Chondrocyte (in vitro differentiated cells): ENCODE measurements around the gene MYEF2. TPM values are rescaled to one million over a fixed set of nuclear protein-coding genes. Genes with fewer than 3 reads are reported as not detected.

ENCODE experiments used
- DNase-seq: peaks from one replicate; pipeline ENCODE4 v3.0.0; 2021; ENCODE audit warnings: mixed read lengths, low spot score
- H3K27ac Mint-ChIP-seq: one replicate; pipeline ENCODE4 v1.8.0; 2021; ENCODE audit warnings: mild to moderate bottlenecking, moderate library complexity, mixed read lengths; ENCODE audit not compliant: unreplicated experiment
- H3K27me3 Mint-ChIP-seq: 2 replicates; pipeline ENCODE4 v1.8.0; 2021; ENCODE audit warnings: low read depth, mixed read lengths
- H3K36me3 Mint-ChIP-seq: 2 replicates; pipeline ENCODE4 v1.8.0; 2021; ENCODE audit warnings: low read depth, mixed read lengths
- H3K4me1 Mint-ChIP-seq: 2 replicates; pipeline ENCODE4 v1.8.0; 2021; ENCODE audit warnings: low read depth, mild to moderate bottlenecking, mixed read lengths
- H3K4me3 Mint-ChIP-seq: one replicate; pipeline ENCODE4 v1.8.0; 2021; ENCODE audit warnings: mild to moderate bottlenecking, moderate library complexity, mixed read lengths; ENCODE audit not compliant: unreplicated experiment
- H3K9me3 Mint-ChIP-seq: 2 replicates; pipeline ENCODE4 v1.8.0; 2021; ENCODE audit warnings: low read depth, mixed read lengths
- total RNA-seq: library from RNA; stranded (reverse); gene quantifications from 3 replicates; pipeline ENCODE4 v1.2.1, GENCODE V29; 2021
- TF ChIP-seq, protein P1 (sequence below): fragments of 200-600 bp; sonication (generic); IDR thresholded peaks from 2 replicates; pipeline ENCODE4 v1.5.0; 2021; ENCODE audit warnings: antibody characterized with exemption, mild to moderate bottlenecking, moderate library complexity

Gene MYEF2
- total RNA-seq, 1 donor from 2014 or later = 22.6 TPM

DNA sequence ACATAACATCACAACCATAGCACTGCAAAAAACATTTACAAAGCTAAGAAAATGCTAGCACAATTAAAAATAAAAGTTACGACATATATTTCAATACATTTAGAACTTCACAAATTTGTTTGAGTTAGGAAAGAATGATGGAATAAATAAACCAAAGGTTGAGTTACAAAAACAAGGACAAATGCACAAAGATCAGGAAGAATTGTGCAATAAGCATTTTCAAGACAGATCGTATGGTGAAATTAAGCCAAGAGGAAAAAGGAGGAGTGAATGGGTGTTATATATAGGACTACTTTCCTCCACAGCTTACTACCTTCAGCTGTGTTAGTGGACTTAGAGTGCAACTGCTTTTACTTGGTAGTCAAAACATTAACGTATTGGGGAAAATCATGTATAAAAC lies 7.4 kb upstream of the MYEF2 start:
- TF ChIP-seq, protein P1, sequence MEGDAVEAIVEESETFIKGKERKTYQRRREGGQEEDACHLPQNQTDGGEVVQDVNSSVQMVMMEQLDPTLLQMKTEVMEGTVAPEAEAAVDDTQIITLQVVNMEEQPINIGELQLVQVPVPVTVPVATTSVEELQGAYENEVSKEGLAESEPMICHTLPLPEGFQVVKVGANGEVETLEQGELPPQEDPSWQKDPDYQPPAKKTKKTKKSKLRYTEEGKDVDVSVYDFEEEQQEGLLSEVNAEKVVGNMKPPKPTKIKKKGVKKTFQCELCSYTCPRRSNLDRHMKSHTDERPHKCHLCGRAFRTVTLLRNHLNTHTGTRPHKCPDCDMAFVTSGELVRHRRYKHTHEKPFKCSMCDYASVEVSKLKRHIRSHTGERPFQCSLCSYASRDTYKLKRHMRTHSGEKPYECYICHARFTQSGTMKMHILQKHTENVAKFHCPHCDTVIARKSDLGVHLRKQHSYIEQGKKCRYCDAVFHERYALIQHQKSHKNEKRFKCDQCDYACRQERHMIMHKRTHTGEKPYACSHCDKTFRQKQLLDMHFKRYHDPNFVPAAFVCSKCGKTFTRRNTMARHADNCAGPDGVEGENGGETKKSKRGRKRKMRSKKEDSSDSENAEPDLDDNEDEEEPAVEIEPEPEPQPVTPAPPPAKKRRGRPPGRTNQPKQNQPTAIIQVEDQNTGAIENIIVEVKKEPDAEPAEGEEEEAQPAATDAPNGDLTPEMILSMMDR = no peak
- H3K36me3 Mint-ChIP-seq = no peaks in the 10 kb centered on the region
- H3K4me3 Mint-ChIP-seq = no peak overlapping the region
- H3K4me1 Mint-ChIP-seq = no peaks in the 10 kb centered on the region
- H3K27ac Mint-ChIP-seq = no peak overlapping the region
- no peak for DNase-seq
- H3K9me3 Mint-ChIP-seq = no peaks in the 10 kb centered on the region
- H3K27me3 Mint-ChIP-seq = peaks cover 28% of the 10 kb centered on the region

DNA sequence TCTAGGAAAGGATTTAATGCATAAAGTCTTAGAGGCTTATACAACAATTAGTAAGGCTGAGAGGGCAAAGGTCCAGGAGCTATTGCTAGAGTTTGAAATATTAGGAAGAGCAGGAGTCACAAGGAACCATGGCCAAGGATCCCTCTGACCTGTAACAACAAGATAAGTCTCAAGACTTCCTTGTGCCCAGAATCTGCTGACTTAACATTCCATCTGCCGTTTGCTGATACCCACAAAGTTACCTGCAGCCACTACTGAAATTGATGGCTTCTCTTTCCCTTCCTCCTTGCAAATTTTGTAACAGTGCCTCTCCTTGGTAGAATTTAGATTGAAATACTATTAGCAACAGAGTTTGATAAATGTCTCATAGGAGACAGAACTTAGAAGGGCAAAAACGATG lies 4.7 kb upstream of the MYEF2 start:
- H3K27me3 Mint-ChIP-seq = peaks cover 23% of the 10 kb centered on the region

GRCh38 chr15:48178648-48178931 lies 495 bp upstream of the MYEF2 start:
- Mint-ChIP-seq H3K27me3 (peaks cover 7% of the 10 kb centered on the region), H3K9me3 (peaks cover 4% of the 10 kb centered on the region), H3K4me1 (peaks cover 14% of the 10 kb centered on the region), H3K36me3 (peaks cover 2% of the 10 kb centered on the region), H3K27ac (no peak overlapping the region), H3K4me3 (peak overlapping the region; percentile 55)
- DNase-seq = no peak
- TF ChIP-seq, protein P1 = no peak

More for the DNA sequence above, 4.7 kb upstream of the MYEF2 start:
- no peak for DNase-seq
- H3K36me3 Mint-ChIP-seq = no peaks in the 10 kb centered on the region
- H3K9me3 Mint-ChIP-seq = no peaks in the 10 kb centered on the region
- no peak overlapping the region for H3K27ac Mint-ChIP-seq
- H3K4me3 Mint-ChIP-seq = no peak overlapping the region
- TF ChIP-seq, protein P1 = no peak
- H3K4me1 Mint-ChIP-seq = no peaks in the 10 kb centered on the region

DNA sequence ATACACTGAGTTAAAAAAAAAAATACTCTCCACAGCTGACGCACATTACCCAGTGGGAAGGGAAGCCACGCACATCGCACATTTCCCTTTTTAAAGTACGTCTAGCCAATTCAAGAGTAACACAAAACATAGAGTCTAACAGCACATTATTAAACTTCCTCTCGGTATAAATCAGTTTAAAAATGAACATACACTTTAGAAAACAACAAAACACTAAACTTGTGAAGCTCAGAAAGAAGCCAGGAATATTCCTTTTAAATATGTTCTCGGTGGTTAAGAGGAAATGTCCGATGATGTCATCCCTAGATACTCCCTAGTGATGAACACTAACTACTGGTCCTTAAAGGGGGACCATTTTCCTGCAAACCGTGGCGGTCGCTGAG lies 721 bp downstream of the MYEF2 start:
- peaks cover 16% of the 10 kb centered on the region for H3K9me3 Mint-ChIP-seq
- DNase-seq = no peak
- TF ChIP-seq, protein P1 = no peak

GRCh38 chr15:48176957-48177356 lies 1.1 kb downstream of the MYEF2 start:
- Mint-ChIP-seq H3K27me3 (peaks cover 4% of the 10 kb centered on the region), H3K36me3 (peaks cover 4% of the 10 kb centered on the region), H3K4me1 (peaks cover 14% of the 10 kb centered on the region), H3K4me3 (peak overlapping the region; percentile 73), H3K9me3 (peaks cover 18% of the 10 kb centered on the region), H3K27ac (peak overlapping the region; percentile 93)
- TF ChIP-seq, protein P1 = no peak
- no peak for DNase-seq

More for the DNA sequence above, 721 bp downstream of the MYEF2 start:
- Mint-ChIP-seq H3K27me3 (peaks cover 7% of the 10 kb centered on the region), H3K4me3 (peak overlapping the region; percentile 73), H3K36me3 (peaks cover 3% of the 10 kb centered on the region), H3K4me1 (peaks cover 14% of the 10 kb centered on the region), H3K27ac (peak overlapping the region; percentile 93)
